RCC 7860 (cell line): ENCODE measurements around the gene CHST1.

Source experiments
- DNase-seq: peaks from one replicate; pipeline ENCODE4 v3.0.0-alpha.2; 2015; ENCODE audit warnings: low spot score
- FAIRE-seq: peaks from 2 replicates; lab custom pipeline; 2012; peaks lifted over from hg19 to GRCh38; lab: Jason Lieb, UNC

The CHST1 gene

GRCh38 chr11:45661439-45662055, 3.9 kb downstream of the CHST1 start:
- FAIRE-seq = no peak

DNA sequence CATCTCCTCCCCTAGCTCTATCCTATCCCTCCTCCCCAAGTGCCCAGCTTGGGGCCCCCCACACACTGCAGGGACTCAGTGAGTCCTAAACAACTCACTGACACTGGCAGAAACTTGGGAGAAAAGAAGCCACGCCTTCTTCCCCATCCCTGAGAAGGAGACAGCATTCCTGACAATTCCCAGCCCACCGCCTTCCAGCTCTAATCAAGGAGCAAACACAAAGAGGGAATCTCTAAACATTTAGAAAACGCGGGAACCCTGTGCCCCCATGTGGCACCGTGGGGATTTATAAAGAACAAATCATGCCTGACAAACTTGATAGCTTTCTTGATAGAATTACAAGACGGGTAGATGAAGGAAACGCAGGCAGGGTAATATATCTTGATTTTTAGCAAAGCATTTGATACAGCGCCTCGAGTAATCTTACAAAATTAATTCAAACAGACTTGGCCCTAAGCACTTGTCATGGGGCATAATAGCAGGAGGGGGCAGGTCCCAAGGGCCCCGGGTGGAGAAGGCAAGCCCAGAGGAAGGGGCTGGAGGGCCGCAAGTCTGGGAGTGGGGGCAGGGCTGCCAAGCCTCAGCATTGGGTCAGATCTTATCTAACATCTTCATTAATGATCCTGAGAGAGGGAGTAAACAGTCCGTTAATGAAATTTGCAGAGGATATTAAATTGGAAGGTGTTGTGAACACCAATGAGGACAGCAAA, 4.5 kb downstream of the CHST1 start:
- DNase-seq = no peak
- FAIRE-seq = no peak

More at GRCh38 chr11:45661439-45662055, 3.9 kb downstream of the CHST1 start:
- DNase-seq = no peak

- FAIRE-seq (no peak), DNase-seq (no peak)
These were observed 5.6 kb downstream of the CHST1 start for GRCh38 chr11:45659818-45660160.

GRCh38 chr11:45659031-45659817, 6.2 kb downstream of the CHST1 start:
- no peak for DNase-seq
- no peak for FAIRE-seq

DNA sequence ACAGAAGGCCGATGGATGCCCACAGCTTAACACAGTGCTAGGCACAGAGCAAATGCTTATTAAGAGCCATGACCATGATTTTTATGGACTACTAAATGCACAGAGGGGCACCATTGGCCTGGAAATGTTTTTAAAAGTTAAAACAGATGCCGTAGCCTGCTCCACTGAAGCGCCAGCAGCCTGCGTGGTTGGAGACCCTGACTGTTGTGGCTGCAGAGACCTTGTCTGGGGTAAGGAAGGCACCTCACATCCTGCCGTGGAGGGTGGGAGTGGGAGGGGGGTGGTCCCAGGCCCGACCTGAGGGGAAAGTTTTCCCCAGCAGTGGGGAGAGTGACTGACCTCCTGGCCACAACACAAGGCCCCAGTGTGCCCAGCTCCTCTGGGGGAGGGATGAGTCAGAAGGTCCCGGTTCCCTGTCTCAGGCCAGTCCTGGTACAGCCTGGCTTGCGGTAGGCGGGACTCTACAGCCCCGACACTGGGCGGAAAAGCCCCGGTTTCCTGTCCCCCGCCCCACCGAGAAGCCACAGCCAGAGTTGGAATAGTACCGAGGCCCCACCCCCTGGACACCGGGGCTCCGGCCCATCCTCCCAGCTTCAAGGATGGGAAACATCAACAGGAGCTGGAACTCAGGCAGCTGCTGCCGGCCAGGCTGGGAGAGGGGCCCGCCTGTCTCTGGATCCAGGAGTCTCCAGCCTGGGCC, 7.0 kb downstream of the CHST1 start:
- no peak for FAIRE-seq
- peak; percentile 43 for DNase-seq

- FAIRE-seq = no peak
- DNase-seq = no peak
These were observed 7.7 kb downstream of the CHST1 start for GRCh38 chr11:45657496-45658260.

GRCh38 chr11:45655831-45656230, 9.6 kb downstream of the CHST1 start:
- FAIRE-seq (no peak), DNase-seq (no peak)

- DNase-seq = peak; percentile 31
- FAIRE-seq = no peak
These were observed 10.1 kb downstream of the CHST1 start for GRCh38 chr11:45655347-45655756.

- DNase-seq (no peak), FAIRE-seq (no peak)
These were observed 10.5 kb downstream of the CHST1 start for GRCh38 chr11:45655012-45655283.

DNA sequence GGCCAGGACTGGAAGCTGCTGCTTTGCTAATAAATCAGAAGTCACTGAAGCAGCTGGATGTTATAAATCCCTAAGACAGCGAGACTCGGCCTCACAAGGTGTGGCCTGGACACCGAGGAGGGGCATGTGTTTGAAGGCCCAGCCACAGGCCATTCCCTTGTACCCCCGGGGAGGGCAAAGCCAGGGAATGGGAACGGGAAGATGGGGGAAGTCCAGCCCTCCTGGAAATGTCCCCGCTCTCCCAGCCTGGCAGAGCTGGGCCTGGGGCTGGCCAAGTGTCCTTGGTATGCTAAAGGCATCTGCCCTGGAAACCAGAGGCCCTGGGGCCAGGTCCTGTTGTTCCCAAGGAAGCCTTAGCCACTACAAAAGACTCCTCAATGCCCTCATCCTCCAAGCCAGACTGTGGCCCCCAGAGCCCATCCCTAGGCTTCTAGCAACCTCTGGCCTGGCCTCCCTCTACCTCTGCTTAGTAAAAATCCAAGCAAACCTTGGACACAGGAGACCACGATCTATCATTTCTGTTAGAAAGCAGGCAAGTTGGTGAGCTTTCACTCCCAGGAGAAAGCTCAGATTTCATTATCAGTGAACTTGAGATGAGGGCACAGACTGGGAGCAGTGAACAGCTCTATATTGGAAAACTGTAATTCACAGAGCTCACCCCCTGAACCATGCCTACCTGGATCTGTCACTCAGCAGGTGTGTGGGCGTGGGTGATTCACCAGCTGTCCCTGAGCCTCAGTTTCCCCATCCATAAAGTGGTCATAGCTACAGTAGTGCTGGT, 11.0 kb downstream of the CHST1 start:
- DNase-seq (no peak), FAIRE-seq (no peak)

- no peak for DNase-seq
These were observed 12.1 kb downstream of the CHST1 start for GRCh38 chr11:45653277-45653676.

GRCh38 chr11:45652781-45653180, 12.6 kb downstream of the CHST1 start:
- FAIRE-seq (no peak), DNase-seq (no peak)

More at GRCh38 chr11:45653277-45653676, 12.1 kb downstream of the CHST1 start:
- FAIRE-seq = no peak

DNA sequence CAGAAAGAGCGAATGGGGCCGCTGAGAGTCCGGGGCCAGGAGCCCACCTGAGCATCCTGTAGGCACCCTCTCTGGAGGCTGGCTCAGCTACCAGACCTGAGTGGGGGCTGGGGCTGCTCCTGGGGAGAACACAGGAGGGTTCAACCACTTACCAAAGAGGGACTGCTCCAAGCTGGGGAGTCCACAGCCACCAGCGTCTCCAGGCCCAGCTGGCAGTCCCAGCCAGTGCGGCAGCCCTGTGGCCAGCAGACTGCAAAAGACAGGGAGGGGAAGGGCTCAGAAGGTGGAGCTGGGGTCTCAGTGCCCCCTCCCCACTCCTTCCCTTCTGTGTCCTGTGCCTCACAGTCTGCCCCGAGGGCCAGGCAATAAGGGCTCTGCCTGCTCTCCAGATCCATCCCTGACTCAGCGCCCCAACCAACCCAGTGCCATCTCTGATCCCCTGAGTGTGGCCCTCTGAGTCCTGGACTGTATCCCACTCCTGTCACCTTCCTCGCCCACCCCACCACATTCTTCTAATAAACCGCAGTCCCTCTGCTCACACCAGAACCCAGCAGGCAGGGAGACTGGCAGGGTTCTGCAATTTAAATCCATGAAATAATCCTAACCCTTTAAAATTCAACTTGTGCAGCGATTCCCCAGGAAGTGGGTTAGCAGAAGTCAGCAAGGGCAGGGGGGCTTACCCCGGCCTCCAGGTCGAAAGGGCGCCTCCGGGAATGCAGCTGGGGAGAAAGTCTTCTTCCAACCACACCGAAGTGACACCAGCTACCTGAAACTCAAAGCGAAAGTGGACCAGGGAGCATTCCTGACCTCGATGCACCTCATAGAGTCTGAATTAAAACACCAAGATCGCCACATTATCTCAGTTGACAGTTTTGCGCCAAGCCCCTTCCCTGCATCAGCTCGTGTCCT, 13.3 kb downstream of the CHST1 start:
- DNase-seq (no peak), FAIRE-seq (no peak)

DNA sequence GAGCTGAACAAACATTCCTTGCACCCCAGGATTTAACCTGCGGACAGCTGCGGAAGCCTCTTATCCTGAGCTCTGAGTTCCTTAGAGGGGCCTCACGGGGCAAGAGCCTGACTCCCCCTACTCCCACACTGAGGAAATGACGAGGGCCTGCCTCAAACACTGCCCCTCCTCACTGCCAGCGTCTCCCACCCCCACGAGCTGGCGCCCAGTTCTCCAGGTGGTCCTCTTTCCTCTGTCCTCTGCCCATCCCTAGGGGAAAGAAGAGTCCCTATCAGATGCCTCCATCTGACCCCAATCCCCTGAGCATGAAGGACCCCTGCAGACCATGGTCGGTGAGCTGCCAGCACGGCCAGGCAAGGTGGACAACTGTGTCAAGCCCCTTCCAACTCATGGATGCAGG, 14.3 kb downstream of the CHST1 start:
- DNase-seq (no peak), FAIRE-seq (no peak)

DNA sequence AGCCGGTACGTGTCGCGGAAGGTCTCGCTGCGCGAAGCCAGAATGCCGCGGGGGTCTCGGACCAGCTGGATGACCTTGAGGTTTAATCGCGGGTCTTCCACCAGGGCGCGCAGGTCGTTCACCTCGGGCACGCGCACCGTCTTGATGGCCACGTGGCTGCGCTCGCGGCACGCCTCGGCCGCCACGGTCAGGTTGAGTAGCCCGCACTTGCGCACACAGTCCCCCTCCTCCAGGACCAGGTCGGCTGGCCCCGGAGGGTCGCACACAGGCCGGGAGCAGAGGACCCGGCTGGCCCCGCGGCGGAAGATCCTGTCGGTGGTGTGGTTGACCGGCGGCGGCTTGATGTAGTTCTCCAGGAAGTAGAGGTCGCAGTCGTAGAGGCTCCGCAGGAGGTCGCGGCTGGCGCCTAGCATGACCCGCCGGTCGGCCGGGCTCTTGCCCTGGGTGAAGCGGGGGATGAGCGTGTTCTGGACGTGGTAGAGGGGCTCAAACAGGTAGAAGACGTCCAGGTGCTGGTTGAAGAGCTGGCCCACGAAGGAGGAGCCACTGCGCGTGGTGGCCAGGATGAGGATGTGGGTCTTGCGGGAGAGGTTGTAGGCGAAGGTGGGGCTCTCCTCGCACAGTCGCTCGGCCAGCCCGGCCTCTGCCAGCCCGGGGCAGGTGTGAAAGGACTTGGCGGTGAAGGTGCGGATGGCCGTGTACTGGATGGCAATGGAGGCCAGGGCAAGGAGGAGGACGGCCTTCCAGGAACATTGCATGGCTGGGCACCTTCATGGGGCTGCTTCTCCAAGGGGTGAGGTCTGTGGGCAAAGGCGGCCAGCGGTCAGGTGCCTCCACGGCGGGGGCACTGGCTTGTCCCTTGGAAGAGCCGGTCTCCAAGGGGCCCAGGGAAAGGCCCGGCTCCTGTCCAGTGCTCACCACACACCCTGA, 15.0 kb downstream of the CHST1 start:
- DNase-seq (no peak), FAIRE-seq (no peak)

DNA sequence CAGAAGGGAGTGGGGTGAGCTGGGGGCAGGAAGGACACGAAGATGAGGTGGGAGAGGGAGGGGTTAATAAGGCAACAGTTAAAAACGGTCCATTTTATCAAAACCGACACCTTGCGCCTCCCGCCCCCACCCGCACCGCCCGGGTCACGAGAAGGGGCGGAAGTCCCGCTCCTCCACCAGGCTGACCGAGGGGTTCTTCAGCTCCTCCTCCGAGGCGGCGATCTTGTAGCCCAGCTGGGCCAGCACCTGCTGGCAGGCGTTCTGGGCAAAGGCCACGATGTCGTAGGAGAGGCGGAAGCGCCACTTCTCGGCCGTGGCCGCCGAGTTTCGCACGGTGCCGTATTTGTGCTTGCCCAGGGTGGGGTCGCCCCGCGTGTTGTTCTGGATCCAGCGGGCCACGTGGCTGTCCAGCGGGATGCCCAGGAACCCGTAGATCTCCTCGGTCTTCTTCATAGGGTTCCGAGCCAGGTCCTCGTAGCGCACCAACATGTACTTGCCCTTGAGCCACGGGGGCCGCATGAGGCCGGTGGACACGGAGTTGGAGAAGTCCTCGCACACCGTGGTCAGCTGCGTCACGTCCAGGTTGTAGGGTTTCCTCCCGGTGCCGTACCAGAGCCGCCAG, 15.8 kb downstream of the CHST1 start:
- FAIRE-seq (no peak), DNase-seq (no peak)

DNA sequence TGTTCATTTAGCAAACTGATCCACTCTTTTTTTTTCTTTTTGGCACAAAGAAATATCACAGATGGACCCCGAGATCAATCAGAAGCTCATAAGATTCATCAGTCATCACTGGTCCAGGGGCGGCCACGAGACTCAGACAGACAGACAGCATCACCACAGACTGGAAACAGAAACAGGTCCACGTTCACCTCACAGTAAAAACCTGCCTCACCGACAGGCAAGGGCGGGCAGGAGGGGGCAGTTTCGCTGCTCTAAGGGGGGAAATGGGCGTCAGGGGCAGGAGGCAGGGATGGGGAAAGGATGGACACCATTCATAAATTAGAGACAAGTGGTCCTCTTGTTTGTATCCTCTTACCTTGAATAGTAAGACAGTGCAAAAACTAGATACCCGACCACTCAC, 16.5 kb downstream of the CHST1 start:
- DNase-seq = no peak
- no peak for FAIRE-seq

DNA sequence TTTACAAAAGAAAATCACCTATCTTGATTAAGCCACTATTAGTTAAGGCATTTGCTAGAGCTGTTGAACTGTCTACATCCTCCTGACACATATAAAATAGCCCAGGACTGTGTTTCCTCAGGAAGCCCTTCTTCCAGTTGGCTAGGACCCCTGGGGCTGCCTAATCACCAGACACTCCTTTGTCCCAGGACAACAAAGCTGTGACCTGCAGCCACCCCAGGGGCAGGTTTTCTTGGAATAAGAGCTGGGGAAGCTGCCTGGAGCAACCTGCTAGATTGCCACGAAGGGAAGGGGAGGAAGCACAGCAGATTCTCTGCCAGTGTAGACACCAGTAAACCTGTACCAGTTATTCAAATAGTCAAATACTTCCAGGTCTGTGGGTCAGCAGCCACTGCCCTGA, 17.6 kb downstream of the CHST1 start:
- FAIRE-seq = no peak
- DNase-seq = no peak
